ENCODE measurements around the gene KIAA1671. TPM values are rescaled to one million over a fixed set of nuclear protein-coding genes. Genes with fewer than 3 reads are reported as not detected.

KIAA1671 gene
- total RNA-seq, 1 donor from 2014 or later = 43.3 TPM

GRCh38 chr22:25048659-25049647 lies 96.4 kb downstream of the KIAA1671 start:
- ATAC-seq = peak; percentile 89

GRCh38 chr22:25049770-25050169 lies 97.3 kb downstream of the KIAA1671 start:
- no peak for ATAC-seq

GRCh38 chr22:25050566-25050965 lies 98.0 kb downstream of the KIAA1671 start:
- ATAC-seq = no peak

GRCh38 chr22:25051073-25051472 lies 98.6 kb downstream of the KIAA1671 start:
- no peak for ATAC-seq

GRCh38 chr22:25051983-25052710 lies 99.6 kb downstream of the KIAA1671 start:
- ATAC-seq = no peak

GRCh38 chr22:25053153-25053805 lies 100.8 kb downstream of the KIAA1671 start:
- ATAC-seq = no peak

GRCh38 chr22:25054943-25055511 lies 102.5 kb downstream of the KIAA1671 start:
- no peak for ATAC-seq

- ATAC-seq = peak; percentile 79
Measured at GRCh38 chr22:25057013-25057881, 104.7 kb downstream of the KIAA1671 start.

GRCh38 chr22:25059438-25059837 lies 106.9 kb downstream of the KIAA1671 start:
- no peak for ATAC-seq

GRCh38 chr22:25060522-25061071 lies 108.1 kb downstream of the KIAA1671 start:
- ATAC-seq = no peak

GRCh38 chr22:25061134-25061533 lies 108.6 kb downstream of the KIAA1671 start:
- no peak for ATAC-seq

GRCh38 chr22:25061605-25062376 lies 109.3 kb downstream of the KIAA1671 start:
- ATAC-seq = peak; percentile 56

- no peak for ATAC-seq
Measured at GRCh38 chr22:25062386-25063085, 110.0 kb downstream of the KIAA1671 start.

GRCh38 chr22:25064894-25065560 lies 112.5 kb downstream of the KIAA1671 start:
- ATAC-seq = peak; percentile 11

- peak; percentile 9 for ATAC-seq
Measured at GRCh38 chr22:25066861-25067435, 114.4 kb downstream of the KIAA1671 start.

GRCh38 chr22:25067851-25068421 lies 115.4 kb downstream of the KIAA1671 start:
- ATAC-seq = no peak

- ATAC-seq = no peak
Measured at GRCh38 chr22:25068707-25069106, 116.2 kb downstream of the KIAA1671 start.

- no peak for ATAC-seq
Measured at GRCh38 chr22:25069426-25069757, 116.9 kb downstream of the KIAA1671 start.
